ENCODE measurements around the gene PTCD2.
"Not testable (repeated sequence)": the region's sequence is repeated elsewhere in the genome, so short reads cannot be mapped to it uniquely, and the experiment has no call there.

The PTCD2 gene

DNA sequence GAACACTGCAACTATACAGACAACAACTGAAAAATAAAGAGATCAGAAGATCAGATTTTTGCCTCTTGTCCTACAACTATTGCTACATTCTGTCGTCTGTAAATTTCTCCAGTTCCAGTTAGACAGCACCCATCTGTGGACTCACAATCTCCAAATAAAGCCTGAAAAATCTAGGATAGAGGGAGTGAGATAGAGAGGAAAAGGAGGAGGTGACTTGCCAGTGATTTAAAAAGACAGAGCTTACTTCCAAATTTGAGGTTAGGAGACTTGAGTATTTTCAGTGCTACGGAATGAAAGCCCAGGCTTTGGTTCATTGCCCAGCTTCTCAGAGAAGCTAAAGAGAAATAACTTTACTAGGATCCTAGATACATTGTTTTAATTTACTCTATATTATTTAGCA, 63.6 kb downstream of the PTCD2 start:
- FAIRE-seq = no peak

DNA sequence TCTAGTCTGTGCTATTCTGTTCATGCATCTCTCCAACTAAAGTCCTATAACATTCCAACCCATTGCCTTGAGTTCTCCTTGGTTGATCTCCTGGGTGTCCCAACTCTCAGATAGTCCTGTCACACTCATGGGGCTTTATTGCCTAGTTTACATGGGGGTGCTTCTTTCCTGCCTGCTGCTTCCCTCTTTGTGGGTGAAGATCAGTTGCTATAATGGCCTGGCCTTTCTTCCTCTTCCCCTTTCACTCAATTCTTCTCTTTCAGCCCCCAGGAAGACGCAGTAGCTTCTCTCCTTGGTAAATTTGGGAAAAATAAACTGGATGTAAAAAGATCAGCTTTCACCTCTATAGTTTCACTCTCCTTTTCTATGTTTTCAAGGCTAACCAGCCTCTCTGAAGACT, 66.5 kb downstream of the PTCD2 start:
- no peak for FAIRE-seq

DNA sequence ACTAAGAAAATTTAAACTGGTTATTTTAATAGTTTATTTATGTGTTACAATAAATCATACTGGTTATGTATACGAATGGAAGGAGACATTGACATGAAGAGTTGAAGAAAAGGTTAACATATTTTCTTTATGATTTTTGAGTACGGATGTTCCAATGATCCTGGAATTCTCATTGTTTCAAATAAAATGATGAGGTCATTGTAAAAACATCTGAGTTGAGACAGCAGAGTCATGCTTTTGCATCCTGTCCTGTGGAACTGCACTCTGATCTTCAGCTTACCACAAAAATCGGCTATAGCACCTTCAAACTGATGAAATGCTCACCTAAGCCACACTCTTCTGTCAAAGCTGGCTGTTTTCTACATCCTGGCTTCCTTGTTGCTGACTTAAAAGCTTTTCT, 67.8 kb downstream of the PTCD2 start:
- no peak for FAIRE-seq

DNA sequence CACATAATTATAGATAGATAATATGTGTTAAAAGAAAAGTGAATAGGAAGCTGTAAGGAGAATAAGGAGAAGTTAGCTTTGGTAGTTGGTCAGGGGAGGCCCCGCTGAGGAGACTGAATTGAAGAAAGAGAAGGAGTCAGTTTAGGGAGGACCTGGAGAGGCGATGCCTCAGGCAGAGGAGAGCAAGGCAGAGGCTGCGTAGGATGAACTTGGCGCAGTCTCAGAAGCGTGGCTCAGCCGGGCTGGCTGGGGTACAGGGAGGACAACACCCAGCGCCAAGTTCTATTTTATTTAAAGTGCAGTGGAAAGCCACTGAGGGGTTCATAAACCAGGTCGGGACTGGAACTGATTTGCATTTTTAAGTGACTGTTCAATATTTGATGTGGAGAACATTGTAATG, 68.5 kb downstream of the PTCD2 start:
- FAIRE-seq = no peak

DNA sequence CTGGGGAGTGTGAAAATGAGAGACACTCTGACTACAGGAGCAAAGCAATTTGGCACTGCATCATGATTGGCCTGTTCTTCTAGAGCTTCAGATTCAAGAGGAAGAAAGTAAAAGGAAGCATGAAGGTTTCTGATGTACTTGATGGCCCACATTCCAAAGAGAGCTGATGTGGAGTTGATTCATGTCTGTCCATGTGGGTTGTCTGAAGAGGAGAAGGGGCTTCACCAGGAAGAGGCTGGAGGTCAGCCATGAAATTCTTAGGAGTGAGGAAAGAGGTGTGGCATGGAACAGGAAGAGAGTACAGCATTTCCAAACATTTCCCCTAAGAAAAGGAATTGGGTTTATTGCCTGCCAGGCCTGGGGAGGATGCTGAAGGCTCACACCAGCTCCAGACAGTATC, 70.7 kb downstream of the PTCD2 start:
- FAIRE-seq = no peak

DNA sequence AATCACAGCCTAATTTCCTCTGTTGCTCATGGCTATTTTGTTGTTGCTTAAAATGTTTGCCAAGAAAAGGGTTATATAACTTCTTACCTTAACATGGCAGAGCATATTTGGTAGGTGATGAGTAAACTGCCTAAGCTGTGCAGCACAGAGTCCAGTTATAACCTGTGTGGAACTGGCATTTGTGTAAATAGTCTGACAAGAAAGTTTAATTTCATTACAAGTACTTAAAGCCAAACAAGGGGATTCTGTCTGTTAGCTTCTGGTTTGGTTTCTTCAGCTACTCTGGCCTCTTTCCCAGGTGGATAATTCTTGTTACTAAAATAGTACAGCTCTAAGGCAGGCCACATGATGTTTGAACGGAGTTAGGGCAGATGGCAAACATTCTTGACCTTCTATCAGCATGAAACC, 72.2 kb downstream of the PTCD2 start:
- no peak for FAIRE-seq

DNA sequence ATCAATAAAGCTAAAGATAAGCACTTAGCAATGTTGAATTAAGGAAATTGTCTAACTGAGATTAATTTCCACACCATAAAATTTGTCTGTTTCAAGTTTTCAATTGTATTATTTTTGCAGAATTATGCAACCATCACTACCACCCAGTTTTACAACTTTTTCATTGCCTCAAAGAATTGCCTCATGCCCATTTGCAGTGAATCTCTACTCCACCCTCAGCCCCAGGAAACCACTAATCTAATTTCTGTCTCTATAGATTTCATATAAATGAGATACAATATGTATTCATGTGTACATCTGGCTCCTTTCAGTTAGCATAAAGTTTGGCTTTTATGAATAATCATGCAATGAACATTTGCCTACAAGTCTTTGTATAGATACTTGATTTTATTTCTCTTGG, 72.9 kb downstream of the PTCD2 start:
- FAIRE-seq = no peak

DNA sequence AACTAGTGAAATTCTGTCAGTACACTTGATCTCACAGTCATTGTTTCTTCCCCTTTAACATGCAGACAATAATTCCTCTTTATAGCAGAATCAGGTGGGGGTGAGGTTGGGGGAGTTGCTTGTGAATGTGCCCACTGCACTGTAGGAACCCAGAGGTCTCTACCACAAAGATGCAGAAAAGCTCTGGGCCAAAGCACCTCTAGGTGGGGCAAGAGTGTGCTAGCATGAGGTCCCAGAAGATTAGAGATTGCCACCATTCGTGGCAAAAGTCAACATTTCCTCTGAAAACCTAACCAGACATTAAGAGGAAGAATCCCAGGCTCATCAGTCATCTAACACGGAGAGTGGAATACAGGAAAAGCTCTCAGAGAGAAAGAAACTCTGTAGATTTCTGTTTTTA, 74.5 kb downstream of the PTCD2 start:
- no peak for FAIRE-seq

DNA sequence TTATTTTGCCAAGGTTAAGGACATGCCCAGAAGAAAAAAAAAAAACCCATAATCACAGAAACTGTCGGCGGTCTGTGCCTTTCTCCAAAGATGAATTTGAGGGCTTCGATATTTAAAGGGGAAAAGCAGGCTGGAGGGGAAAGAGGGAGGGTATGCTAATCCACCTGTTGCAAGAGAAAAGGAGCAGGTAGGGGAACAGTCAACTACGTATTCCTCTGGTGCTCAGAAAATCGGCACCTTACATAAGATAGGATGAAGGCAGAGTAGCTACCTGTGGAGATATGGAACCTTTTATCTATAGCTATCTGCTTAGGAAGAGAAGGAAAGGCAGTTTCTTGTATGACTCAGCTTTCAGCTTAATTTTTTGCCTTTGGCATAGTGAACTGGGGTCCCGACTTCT, 77.7 kb downstream of the PTCD2 start:
- FAIRE-seq = no peak

DNA sequence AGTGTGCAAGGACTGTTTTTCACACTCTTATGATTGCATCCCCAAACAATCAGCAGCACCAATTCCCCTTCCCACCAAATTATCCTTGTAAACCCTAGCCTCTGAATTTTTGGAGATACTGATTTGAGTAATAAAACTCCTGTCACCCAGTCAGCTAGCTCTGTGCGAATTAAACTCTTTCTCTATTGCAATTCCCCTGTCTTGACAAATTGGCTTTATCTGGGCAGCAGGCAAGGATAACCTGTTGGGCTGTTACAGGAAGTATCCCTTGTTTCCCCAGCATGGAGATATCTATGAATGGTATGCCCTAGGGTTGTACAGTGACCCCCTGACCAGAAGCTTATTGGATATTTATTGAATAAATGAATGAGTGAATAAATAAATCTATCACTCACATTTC, 80.8 kb downstream of the PTCD2 start:
- no peak for FAIRE-seq

DNA sequence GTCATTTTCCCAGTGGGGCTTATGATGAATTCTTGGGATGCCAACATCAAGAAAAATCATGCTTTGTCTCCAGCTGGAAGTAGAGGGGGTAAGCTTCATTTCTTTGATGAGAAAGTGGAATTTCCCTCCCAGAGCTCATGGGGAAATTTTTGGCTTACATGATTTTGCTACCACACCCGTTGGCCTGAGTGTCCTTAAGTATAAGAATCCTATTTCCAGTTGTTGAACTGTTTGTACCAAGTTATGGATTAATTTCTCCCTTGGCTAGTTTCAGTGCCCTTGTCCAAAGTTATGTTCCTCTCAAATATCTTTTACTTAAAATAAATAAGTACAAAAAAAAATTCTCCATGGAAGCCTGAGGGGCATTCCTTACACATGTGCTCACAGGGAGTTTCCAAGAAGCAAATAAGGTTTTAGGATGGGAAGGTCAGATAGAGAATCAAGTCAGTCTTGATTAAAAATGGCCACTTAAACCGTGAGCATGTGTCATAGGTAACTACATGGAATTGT, 82.3 kb downstream of the PTCD2 start:
- FAIRE-seq = no peak

DNA sequence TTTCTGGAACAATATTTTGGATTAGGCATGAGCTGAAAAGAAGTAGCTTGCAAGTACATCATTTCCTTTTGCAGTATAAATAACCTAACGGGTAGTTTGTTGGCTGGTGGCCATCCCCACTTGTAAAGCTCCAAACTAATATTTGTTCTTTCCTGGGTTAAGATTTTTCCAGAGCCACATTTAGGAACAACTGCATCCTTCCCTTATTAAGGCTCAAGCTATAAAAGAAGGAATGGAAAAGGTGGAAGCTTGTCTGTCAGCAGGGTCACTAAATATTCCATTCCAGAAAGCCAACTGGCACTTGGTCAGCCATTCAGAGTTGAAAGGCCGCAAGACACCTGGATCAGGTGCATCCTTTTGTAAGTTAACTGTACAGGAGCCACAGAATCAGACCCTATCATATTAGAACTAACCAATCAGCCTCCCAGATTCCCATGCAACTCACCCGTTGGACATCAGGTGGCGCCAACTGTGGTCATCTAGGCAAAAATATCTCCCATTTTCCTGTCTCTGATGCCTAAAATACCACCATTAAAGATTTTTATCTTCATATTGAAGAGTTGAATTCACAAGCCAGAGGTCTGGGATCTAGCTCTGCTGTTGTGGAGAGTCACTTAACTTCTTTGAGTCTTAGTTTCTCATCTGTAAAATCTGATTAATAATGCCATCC, 82.9 kb downstream of the PTCD2 start:
- FAIRE-seq = no peak

DNA sequence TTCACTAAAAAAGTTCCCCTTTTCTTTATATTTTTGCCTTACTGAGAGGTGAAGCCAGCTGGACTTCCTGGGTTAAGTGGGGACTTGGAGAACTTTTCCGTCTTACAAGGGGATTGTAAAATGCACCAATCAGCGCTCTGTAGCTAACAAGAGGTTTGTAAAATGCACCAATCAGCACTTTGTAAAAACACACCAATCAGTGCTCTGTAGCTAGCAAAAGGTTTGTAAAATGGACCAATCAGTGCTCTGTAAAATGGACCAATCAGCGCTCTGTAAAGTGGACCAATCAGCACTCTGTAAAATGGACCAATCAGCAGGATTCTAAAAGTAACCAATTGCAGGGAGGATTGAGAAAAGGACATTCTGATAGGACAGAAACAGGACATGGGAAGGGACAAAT, 84.6 kb downstream of the PTCD2 start:
- FAIRE-seq = not testable (repeated sequence)

DNA sequence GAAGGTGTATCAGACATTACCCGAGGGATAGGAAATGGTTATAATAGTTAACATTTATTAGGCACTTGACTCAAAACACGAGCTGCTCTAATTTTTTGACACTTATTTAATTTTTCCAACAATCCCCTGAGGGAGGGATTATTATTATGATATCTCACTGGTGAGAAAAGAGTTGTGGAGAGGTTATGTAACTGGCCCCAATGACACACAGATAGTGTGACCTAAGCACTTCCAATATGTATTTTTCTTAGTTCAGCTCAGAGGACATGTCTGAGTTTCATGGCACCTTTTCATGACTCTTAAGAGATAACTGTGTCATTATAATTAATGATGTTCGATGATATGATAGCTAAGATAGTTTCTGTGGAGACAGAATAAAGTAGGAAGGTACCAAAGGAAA, 86.9 kb downstream of the PTCD2 start:
- no peak for FAIRE-seq

DNA sequence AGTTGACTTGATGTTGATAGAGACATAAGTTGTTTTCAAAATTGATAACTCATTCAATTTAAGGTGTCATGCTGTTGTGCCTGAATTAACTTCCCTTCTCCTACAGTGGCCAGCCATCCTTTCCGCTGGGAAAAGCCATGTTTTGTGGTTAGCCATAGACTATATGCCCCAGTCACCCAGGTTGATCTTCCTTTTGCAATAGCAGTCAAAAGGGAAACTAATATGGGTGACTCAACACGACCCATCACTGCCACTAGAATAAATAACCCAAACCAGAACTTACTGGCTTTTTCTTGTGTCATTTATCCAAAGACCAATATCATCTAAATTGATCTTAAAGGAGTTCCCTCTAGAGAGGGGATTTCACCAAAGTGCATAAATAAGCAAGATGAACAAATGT, 87.4 kb downstream of the PTCD2 start:
- no peak for FAIRE-seq

DNA sequence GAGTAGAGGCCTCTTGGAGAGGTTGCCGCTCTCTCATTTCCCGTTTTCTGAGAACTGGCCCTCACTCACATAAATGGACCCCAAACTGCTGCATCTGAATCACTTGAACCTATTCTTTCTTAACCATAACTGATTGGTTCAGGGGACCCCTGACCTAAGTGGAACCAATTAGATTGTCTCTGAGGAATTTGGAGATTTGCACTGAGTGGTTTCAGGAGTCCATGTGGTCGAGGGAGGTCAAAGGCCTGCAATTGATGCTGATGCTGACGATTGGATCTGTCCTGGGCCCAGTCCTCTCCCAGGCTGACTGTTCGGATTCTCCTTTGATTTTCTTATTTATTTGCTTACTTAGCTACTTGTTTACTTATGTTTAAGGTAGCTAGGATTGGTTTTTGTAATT, 88.0 kb downstream of the PTCD2 start:
- FAIRE-seq = no peak

DNA sequence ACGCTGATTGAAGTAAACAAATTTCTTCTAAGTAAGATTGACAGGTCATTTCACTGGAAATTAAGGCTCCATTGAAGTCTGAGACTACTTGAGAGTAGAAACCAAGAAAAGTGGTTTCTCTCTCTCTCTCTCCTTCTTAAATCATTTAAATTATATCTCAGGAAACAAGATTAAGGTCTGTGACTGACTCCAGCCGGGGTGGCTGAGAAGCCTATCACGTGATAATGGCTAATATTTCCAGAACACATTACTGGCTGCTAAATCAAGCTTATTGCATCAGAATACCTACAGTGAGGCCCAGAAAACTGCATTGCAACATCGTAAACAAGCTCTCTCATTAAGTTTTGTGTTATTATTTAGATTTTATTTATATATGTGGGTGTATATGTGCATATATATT, 88.4 kb downstream of the PTCD2 start:
- no peak for FAIRE-seq

DNA sequence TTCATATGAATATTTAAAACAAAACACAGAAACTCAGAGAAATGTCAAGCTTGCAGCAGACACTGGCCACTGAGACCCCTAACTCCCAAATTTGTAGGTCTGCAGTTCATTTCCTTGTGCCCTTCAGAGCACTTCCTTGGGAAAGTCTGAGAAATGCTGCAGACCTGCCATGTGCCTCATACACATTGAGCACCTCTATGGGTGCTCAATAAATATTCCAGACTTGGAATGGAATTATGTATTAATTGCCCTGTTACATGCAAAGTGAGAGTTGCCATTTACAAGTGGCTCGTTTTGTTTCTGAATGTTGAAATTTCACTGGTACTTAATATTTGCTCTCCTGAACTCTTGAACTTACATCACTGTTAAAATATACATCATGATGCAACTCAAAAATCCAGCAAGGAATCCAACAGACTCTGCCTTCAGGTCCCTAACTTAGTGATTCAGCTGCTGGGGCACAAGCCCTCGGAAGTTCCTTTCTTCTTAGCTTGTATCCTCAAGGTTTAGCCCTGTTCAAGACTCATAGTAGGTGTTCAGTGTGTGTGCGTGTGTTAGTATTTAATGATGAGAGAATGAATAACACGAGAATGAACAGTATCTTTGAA, 90.6 kb downstream of the PTCD2 start:
- no peak for FAIRE-seq

DNA sequence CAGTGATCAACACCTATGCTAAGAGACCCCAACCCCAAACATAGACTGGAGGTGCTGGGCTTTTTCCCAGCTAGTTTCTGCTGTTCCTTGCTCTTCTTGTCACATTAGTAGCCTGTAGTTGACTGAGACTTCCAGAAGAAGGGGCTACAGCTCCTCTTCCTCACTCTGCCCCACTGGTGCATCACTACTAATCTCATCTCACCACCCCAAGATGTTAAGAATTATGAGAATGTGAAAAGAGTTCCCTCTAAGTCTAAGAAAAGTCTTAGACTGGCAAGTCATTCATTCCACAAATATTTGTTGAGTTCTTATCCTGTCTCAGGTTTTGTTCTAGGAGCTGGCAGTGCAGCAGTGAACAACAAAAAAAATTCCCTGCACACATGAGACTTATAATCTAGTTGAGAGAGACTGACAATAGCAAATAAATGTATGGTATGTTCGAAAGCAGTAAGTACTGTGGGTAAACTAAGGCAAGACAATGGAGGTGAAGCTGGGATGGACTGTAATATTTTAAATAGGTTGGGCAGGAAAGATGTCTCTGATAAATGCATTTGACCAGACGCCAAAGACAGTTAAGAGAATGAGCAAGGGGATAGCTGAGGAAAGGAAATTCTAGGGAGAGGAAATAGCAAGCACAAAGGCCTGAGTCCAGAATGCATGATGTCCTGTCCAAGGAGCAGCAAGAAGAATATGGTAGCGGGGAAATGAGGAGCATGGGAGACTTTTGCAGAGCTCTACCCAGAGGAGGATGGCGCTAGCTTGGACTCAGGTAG, 92.3 kb downstream of the PTCD2 start:
- FAIRE-seq = no peak

DNA sequence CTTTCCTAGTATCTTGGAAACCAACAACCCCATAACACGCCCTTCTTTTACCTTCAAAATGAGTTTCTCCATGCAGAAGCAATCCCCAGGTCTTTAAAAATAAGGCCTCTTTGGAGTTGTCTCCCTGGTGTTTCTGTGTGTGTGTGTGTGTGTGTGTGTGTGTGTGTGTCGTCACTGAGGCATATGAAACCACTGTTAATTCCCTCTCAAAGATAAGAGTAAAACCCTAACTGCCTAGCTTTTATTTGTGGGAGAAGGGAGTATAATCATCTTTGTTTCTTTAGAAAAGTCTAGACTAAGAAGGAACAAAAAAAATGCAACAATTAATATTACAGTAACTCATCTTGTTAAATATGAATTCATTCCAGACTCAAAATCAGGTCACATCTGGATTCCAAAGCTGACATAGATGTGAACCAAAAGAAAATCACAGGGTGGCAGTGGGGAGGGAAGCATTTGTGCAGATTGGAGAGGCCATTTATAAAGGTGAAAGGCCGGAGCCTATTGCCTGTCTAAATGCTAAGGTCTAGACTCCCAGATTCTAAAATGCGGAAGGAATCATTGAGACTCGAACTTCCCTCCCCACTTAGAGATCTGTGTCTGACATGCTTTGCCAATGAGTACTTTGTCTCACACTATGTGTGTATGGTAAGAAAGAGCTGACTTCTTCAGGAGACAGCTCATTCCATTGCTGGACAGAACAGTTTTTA, 95.6 kb downstream of the PTCD2 start:
- FAIRE-seq = no peak

DNA sequence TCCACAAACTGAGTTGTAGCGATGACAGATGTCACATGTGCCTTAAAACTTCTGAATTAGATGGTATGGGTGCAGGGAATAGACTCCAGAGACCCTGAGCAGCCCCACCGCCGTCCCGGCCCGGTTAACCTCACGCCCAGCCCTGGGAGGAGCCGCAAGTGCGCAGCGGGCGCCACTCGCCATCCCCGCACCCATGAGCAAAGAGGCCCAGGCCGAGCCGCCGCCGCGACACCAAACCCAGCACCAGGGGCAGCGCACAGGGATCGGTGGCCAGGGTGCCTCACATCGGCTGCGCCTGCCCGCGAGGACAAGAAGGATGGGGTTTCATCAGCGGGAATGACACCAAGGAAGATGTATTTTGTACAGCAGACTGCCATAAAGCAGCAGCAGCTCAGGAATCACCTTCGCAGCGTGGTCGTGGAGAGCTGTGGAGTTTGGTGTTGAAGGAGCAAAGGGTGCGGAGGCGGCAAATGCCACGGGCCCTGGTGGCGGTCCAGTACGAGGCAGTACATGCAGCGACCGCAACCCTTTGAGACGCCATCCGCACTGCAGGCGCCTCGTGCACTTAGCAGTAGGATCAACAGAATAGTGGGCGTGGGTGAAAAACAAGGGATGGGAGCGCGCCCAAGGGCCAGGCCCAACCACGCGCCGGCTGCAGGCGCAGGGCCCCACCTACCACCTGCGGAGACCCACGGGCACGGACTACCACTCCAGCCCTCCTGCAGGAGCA, 97.3 kb downstream of the PTCD2 start:
- no peak for FAIRE-seq

Data from islet of Langerhans (tissue), 1 donor.